CD4-positive, alpha-beta T cell treated with Interleukin-4 for 1 hour (primary cell): Measurements from ENCODE around the gene CLASP2.
"Not testable (repeated sequence)": the region's sequence is repeated elsewhere in the genome, so short reads cannot be mapped to it uniquely, and the experiment has no call there.

Experiments
- DNase-seq, 2 donors: peaks; one replicate each; pipeline ENCODE4 v3.0.0-alpha.2; 2020 to 2022

Gene CLASP2

GRCh38 chr3:33682770-33683169 is 35.3 kb downstream of the CLASP2 start:
- no peak for DNase-seq

GRCh38 chr3:33681667-33682066 is 36.4 kb downstream of the CLASP2 start:
- no peak for DNase-seq

GRCh38 chr3:33678073-33678472 is 40.0 kb downstream of the CLASP2 start:
- DNase-seq = no peak

DNA sequence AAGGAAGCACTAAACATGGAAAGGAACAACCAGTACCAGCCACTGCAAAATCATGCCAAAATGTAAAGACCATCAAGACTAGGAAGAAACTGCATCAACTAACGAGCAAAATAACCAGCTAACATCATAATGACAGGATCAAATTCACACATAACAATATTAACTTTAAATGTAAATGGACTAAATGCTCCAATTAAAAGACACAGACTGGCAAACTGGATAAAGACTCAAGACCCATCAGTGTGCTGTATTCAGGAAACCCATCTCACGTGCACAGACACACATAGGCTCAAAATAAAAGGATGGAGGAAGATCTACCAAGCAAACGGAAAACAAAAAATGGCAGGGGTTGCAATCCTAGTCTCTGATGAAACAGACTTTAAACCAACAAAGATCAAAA is 44.6 kb downstream of the CLASP2 start:
- DNase-seq = not testable (repeated sequence)

GRCh38 chr3:33668618-33669017 is 49.4 kb downstream of the CLASP2 start:
- no peak for DNase-seq

DNA sequence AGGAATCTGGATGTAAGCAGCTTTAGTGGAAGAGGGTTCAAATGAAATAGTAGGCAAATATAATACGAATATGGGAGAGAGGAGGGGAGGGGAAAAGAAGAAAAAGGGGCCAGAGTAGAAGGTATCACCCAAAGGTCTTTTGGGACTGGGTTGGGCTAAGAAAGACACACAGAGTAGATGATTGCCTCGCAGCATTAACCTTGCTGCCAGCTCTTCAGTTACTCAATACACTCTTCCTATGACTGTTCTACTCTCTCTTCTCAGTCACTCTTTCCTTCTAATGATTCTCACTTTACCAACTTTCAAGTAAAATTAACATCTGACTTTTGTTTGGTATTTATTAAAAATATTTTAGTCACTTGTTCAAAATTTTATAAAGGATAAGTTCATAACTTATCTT is 52.8 kb downstream of the CLASP2 start:
- DNase-seq = no peak

GRCh38 chr3:33664195-33664594 is 53.9 kb downstream of the CLASP2 start:
- DNase-seq = no peak

- no peak for DNase-seq
These were observed 55.0 kb downstream of the CLASP2 start for GRCh38 chr3:33663042-33663441.

DNA sequence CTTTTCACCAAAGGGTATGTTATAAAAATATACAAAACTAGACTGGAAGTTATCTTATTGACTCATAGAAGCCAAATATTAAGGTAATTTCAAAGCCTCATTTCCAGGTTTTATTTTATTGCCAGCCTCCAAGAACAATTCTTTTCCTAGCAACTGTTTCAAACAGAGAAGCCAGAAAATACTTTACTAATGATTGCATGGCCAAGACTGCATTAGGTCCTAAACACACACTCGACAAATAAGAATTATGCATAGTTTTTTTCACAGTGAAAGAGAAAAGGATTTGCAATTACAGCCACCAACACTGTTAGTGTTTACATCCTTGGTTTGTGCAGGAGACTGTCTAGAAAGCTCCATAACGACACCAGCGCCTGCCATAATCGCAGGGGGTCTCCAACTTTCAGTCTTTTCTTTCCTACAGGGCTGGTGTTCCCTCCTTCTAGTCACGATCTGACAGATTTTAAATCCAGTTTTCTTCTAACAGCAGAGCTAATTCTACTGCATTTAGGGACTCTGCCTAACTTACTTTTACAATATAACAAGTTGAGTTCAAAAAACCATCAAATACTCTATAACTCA is 58.1 kb downstream of the CLASP2 start:
- no peak for DNase-seq

DNA sequence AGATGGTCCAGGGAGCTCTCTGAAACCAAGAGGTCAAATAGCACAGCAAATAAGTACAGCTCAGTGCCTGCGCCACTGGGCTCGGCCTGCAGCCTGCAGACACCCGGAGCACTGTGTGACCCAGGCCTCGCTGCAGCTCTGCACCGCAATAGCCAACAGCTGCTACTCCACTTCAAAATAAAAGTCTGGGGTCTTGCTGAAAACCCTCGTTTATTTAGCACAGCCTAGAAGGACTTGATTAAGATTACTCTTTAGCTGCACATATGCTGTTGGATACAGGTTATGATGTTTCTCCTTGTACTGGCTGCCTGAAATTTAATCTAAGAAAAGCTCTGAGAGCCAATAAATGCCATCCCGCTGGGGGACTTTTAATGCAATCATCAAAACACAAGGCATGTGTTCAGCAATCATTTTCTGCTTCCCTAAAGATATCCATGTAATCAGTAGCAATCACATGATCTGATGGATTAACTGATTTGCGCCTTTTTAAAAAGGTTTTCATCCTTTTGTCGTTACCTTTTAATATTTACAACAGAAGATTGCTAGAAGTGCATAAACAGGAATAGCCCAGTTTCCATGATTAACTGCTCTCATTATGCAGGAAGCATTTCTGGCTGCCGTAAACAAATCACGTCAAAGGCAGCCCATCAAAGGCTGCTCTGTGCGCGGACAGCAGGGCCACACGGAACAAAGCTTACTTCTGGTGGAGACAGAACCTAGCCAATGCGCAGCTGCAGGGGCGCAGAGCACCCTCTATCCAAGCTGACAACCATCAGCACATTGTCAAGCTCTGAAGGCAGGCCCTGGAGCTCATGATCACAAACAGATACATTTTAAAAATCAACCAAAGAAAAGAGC is 58.8 kb downstream of the CLASP2 start:
- DNase-seq = peak; percentile 9 to 37

DNA sequence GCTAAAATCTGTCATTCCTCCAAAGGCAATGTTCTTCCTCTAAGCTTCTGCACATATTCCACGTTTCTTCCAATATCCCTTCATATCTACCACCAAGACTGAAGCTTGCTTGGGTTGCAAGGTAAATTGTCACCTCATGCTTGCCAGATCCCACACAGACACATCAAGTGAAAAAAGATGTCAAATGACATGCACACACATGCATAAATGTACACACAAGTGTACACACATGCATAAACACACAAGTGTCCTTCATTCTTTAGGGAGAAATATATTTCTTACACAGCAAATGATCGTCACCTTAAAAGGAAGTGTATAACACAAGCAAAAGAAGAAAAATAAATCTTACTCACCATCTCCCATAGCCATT is 59.4 kb downstream of the CLASP2 start:
- no peak for DNase-seq

- no peak for DNase-seq
These were observed 60.0 kb downstream of the CLASP2 start for GRCh38 chr3:33658039-33658438.

- DNase-seq = no peak
These were observed 65.3 kb downstream of the CLASP2 start for GRCh38 chr3:33652736-33653135.

- DNase-seq = not testable (repeated sequence)
These were observed 67.0 kb downstream of the CLASP2 start for GRCh38 chr3:33651101-33651500.

GRCh38 chr3:33650495-33650894 is 67.6 kb downstream of the CLASP2 start:
- no peak for DNase-seq

GRCh38 chr3:33648793-33649192 is 69.3 kb downstream of the CLASP2 start:
- DNase-seq = no peak

DNA sequence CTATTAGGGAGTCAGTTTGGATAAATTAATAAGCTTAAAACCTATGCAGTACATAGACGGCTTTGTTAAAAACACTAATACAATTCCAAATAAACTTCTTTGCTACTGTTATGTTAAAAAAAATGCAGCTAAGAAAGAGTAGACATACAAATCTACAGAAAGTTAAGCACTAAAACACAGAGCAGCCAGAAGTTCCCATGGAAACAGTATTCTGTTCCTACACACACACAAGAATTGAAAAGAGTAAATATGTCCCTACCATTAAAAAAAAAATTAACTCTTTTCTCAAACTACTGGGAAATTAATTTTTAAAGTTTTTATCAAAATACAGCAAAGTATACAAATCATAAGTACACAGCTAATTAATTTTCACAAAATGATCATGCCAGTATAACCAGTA is 71.6 kb downstream of the CLASP2 start:
- DNase-seq = no peak

DNA sequence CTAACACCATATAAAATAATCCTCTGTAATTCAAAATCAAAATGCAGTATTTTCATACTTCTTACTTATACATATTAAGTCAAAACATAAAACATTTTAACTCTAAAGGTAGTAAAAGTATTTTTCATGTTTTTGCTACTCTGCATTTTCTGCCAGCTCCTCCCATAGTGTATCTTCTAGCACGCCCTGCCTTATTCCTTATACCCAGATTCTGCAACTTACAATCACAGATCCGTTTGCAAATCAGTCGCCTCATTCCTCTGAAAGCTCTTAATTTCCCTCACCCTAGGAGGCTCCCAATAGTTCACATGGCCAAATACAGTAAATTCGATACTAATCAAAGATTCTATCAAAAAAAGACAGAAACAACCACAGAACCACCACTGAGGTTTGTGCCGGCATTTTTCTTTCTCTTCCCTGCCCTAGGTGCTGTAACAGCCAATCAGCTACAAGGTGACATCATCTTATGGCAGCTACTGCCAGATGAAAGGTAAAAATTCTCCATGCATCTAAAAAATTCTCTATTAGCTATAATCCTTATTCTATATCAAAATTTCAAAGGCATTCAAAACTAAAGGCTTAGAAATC is 72.9 kb downstream of the CLASP2 start:
- peak; percentile 12 to 61 for DNase-seq

- DNase-seq = no peak
These were observed 73.5 kb downstream of the CLASP2 start for GRCh38 chr3:33644582-33644981.

DNA sequence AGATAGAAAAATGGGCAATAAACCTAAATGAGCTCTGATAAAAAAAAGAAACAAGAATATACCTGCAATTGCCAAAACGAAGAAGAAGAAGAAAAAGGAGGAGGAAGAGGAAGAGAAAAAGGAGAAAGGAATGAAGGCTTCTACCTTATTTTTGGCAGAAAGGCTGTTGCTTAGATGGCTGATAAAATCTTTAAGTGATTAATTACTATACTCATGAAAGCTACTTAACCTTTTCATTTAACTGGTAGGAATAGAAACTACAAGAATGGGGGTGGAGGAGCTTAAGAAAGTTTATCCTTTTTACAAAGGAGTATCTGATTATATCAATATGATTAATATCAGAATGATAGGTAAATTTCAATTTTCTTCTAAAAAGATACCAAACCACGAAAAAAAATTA is 75.2 kb downstream of the CLASP2 start:
- DNase-seq = no peak

GRCh38 chr3:33639889-33640288 is 78.2 kb downstream of the CLASP2 start:
- no peak for DNase-seq

GRCh38 chr3:33637482-33637881 is 80.6 kb downstream of the CLASP2 start:
- DNase-seq = no peak

DNA sequence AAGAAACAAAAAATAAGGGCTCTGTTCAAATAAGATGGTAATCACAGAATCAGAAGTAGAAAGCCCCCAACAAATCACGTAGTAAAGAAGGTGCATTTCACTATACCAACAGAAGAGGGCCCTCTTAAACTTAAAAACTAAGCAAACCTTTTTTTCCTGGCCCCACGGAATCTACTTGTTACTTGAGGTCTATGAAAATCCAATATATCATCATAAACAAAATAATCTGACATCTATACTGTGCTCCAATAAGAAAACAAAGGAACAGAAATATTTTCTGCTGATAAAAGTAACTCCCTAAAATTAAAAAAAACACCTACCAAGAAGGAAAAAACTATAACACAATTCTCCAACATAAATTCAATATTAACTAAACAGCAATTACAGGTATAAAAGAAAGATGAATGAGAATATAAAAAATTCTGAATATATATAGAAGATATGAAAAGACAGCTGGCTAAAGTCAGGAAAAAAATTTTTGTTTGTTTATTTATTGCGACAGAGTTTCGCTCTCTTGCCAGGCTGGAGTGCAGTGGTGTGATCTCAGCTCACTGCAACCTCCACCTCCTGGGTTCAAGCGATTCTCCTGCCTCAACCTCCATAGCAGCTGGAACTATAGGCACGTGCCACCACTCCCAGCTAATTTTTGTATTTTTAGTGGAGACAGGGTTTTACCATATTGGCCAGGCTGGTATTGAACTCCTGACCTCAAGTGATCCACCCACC is 81.8 kb downstream of the CLASP2 start:
- peak in 1 of 2 donors; percentile 46 for DNase-seq

DNA sequence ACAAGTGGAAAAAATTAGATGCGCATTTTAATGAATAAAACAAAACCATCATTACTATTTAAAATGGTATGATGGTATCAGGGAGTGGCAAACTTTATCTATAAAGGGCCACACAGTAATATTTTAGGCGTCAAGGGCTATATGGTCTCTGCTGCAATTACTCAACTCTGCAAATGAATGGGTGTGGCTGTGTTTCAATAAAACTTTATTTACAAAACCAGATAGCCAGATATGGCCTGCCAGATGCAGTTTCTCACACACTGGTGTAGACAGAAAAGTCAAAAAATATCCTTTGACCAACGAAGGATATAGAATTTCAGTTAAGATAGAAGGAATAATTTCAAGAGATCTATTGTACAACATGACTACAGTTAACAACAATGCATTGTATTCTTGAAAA is 83.8 kb downstream of the CLASP2 start:
- no peak for DNase-seq
